Left colon (tissue), 2 donors: ENCODE results near the gene ANKS1A. TPM values are rescaled to one million over a fixed set of nuclear protein-coding genes. Genes with fewer than 3 reads are reported as not detected.
A peak's percentile ranks its signal among the peaks of the same experiment; 100 is the strongest.

Source experiments
- ATAC-seq: fragments of 200-7000 bp; cut with Tn5 transposase; one replicate; pipeline ENCODE4 v1.9.1; 2020; ENCODE audit warnings: mild to moderate bottlenecking, moderate library complexity
- DNase-seq, 2 donors: peaks; one replicate each; pipeline ENCODE4 v3.0.0-alpha.2; 2020
- intact Hi-C, 2 donors: fragments of 100-400 bp; cut with DNase I in 1 of 2; cut with micrococcal nuclease in 1 of 2; formaldehyde crosslinking; loops; one replicate each; pipeline versions ENCODE4 v1.11.2 to v1.14.0; 2022; cut with DNase I, micrococcal nuclease
- total RNA-seq, 2 donors: library from RNA; stranded (reverse); fragmentation: NEBNext Ultra II Directional; extraction: Animal tissue kit (Norgen Biotek cat#: 25700); gene quantifications; one replicate each; pipeline ENCODE4 v1.2.1, GENCODE V29; 2021
- donor health status: DM: no; HTN: no; CAD: no.
- donor health status: DM: yes; HTN: yes; CAD: no.

Gene ANKS1A
- total RNA-seq, 2 donors from 2014 or later, result 31.8 to 32.0 TPM

DNA sequence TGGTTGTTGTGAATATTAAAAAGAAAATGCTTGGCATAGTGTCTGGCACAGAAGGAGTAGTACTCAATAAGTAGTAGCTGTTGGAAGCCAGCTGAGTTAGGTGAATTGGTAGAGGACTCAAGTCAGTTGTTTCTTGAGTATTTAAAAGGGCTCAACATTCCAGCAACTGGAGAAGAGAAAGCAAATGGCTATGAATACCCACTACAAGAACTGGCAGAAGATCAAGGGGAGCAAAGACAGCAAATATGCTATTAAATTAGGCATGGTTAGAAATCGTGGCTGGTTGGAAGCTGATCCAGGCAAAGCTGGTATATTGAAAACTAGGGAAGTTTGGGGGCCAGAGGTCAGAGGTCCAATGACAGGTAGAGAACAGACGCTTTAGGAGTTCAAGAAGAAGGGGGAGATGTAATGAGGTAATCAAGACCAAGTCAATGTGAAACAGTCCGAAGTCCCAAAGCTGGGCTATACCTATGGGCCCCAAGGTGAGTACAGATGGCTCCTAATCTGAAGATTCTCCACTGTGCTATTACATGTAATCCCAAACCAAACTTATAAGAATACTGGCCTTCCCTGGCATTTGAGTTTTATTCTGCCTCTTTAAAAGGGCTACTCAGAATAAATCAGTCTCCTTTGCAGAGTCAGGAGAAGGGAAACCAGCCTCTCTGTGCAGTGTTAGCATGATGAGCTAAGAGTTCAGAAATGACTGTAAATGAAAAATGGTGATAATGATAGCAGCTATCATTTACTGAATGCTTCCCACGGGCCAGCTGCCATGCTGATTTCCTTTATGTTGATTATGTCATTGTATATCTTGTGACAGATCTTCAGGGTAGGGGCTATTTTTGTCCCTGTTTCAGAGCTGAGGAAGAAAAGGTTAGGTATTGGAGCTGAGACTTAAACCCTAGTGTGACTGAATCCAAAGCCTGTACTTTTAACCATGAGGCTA lies 122.3 kb downstream of the ANKS1A start:
- DNase-seq (no peak), ATAC-seq (no peak)
- intact Hi-C loops, result no loop called here

DNA sequence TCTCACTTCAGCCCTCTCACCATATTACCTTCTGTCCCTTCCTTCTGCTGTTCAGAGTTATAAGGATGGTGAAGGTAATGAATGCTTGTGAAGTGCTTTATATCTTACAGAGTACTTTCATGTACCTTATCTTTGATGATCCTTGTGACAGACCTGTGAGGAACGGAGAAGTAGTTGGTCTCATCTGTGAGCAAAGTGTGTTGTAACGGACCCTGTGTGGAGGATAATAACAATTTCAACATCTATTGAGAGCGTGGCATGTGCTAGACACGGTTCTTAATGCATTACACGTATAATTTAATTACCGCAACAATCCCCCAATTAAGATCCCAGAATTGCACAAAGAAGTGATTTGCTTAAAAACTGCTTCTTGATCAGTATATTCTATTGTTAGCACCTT lies 124.6 kb downstream of the ANKS1A start:
- ATAC-seq (no peak), DNase-seq (no peak)
- intact Hi-C loops, result no loop called here

DNA sequence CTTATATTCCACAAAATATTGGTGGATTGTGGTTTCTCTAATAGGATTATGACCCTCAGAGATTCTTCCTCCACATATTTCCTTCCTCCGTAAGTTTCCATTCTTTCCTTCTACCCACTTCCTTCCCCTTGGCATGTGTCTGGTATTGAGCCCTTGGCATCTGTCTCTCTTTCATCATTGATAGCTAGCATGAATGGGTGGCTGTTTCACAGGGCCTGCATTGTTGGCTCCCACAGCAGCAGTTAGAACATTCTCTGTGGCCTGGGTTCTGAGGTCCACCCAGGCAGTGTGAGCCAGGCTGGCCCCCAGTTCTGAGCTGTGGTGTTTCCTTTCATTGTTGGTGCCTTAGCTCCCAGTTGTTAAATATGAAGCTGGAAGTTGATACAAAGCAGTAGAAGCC lies 125.3 kb downstream of the ANKS1A start:
- intact Hi-C loops, result no loop called here
- no peak for ATAC-seq
- no peak for DNase-seq

DNA sequence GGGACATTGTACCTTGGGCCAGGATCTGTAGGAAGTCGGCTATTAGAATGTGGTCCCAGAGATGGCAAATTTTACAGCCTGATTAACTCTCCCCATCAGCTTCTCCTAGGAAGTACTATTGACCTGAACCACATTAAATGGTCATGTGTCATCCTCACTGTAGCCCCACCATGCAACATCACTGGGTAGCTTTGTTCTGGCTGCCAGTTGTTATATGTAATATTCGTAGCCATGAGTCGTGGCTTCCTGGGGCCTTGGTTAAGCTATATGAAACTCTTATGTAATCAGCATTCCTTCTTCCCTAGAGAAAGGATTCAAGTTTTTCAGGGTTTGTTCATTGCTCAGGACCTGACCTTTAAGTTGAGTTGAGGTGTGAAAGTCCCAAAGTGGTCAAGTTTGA lies 125.7 kb downstream of the ANKS1A start:
- DNase-seq (no peak), ATAC-seq (no peak)
- intact Hi-C loops, result no loop called here

DNA sequence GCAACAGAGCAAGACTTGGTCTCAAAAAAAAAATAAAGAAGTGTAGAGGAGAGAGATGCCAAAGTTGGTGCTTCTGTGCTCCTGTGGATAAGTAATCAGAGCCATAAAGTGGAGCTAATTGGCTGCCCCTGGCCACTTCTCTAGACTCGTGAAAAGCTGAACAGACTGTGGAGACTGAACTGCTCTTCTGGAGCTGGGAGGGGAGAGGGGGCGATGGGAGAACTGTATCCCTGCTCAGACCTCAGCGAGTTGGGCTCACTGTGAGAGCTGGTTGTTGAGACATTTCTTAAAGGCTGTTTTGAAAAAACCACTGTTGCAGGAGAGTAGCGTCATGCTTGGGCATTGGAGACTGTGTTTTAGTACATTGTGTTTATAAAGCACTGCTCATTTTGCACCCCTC lies 126.4 kb downstream of the ANKS1A start:
- ATAC-seq (no peak), DNase-seq (no peak)
- intact Hi-C loops, result no loop called here

DNA sequence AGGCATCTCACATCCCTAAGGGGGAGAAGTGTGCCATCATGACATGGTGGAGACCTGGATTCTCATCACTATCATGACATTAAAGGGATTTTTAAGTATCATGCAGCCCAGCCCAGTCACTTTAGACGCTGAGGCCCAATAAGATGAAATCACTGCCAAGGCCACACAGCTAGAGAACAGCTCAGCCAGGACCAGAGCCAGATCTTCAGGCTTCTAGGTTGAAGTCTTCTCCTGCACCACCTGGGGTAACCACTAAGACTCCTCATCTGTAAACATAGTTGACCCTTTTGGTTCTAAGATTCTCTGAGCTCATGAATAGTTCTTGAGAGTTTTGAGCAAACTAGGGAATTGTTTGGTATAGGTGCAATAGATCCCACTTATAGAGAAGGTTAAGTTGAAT lies 126.9 kb downstream of the ANKS1A start:
- DNase-seq (no peak), ATAC-seq (no peak)
- intact Hi-C loops, result no loop called here

DNA sequence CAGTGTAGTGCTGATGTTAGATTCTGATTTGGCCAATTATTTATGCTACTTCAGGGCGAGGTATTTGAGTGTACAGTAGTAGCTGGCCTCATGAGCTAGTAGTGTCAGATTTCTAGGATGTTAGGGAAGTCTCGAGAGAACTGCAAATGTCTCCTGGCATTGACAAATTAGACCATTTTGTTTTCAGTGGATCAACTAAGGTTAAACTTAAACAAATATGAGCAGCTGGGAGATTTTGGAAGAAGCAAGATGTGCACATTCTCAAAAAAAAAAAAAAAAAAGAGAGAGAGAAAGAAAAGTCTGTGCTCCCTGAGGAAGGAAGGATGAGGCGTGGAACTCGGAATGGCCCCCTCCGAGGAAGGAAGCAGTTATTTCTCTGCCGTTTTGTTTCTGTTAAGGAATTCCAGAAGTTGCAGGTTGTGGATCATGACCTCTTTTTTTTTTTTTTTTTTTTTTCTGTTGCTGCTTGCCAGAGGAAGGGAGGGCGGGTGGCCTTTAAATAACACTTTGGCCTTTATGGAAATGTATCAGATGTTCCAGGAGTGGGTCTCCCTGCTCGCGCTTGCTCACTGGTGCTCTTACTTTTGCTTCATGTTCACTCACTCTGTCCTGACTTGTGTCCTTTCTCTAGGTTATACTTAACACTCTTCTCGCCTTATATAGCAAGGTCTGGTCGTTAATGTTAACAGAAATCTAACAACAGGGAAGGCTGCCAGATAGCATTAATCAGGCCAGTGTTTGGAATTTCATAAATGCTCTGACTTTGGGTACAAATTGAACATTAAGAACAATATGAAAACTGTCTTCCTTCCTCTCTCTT lies 127.7 kb downstream of the ANKS1A start:
- DNase-seq (no peak), ATAC-seq (no peak)
- intact Hi-C loops, result no loop called here

DNA sequence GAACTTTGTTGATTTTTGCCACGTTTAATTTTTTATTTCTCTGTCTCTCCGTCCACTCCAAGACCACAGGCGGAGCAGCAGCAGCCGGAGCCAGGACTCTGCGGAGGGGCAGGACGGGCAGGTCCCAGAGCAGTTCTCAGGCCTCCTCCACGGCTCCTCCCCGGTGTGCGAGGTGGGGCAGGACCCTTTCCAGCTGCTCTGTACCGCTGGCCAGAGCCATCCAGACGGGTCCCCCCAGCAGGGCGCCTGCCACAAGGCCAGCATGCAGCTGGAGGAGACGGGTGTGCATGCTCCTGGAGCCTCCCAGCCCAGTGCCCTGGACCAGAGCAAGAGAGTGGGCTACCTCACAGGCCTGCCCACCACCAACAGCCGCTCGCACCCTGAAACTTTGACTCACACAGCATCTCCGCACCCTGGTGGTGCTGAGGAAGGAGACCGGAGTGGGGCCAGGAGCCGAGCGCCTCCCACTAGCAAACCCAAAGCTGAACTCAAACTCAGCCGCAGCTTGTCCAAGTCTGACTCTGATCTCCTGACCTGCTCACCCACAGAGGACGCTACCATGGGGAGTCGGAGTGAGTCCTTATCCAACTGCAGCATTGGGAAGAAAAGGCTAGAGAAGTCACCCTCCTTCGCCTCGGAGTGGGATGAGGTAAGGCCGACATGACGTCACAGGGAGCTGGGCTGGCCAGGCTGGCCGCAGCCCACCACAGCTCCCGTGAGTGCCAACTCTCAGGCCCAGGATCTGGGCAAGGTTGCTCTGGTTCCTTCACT lies 128.5 kb downstream of the ANKS1A start:
- DNase-seq (peak in 1 of 2 donors; percentile 39), ATAC-seq (peak; percentile 20)
- intact Hi-C loops, result no loop called here

DNA sequence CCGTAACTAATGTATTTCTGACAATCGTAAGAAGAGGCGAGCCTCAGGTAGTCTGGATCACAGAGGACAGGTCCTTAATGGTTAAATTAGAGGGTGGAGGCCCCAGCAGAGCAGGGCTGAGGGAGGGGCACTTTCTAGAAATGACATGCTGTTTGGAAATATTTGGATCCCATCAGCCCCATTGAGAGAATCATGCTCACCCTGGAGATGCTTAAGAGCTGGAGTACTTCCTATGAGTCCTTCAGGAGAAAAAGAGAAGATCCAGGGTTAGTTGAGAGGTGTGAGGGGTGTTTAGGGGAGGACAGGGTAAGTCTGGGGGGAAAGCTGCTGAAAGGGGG lies 129.1 kb downstream of the ANKS1A start:
- no peak for ATAC-seq
- intact Hi-C loops, result no loop called here
- no peak for DNase-seq

DNA sequence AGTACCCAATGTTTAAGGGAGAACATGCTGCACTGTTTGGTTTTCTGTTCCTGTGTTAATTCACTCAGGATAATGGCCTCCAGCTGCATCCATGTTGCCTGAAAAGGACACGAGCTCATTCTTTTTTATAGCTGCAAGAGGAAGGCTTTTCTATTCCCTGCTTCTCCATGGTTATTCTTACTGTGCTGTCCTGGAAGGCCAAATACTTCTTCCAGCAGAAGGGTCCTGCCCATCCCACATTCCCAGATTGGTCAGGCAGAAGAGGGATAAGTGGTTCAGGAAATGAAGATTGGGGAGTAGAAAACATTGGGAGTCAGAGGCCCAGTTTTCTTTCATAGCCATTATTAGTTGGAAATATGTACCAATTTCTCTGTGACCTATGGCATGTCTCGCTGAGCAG lies 129.7 kb downstream of the ANKS1A start:
- no peak for ATAC-seq
- intact Hi-C loops, result no loop called here

DNA sequence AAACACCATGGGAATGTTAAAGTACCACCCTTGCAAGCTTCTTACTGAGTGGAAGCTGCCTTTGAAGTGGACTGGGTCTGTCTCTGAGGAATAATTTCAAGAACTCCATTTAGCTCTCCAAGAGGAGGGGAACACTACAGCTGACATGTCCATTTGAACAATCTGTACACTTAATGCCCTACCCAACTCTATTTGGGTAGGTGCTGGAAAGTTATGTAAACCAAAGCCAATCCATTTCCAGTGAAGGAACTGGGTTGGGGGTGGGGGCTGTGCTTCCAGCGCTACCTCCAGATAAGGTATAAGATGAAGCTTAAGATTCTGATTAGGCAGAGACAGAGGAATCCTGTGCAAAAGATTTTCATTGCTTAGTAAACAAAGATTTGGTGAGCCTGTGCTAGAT lies 130.1 kb downstream of the ANKS1A start:
- ATAC-seq, result no peak
- intact Hi-C loops, result no loop called here
- DNase-seq, result no peak

More for the DNA sequence above, 129.7 kb downstream of the ANKS1A start:
- DNase-seq, result no peak

DNA sequence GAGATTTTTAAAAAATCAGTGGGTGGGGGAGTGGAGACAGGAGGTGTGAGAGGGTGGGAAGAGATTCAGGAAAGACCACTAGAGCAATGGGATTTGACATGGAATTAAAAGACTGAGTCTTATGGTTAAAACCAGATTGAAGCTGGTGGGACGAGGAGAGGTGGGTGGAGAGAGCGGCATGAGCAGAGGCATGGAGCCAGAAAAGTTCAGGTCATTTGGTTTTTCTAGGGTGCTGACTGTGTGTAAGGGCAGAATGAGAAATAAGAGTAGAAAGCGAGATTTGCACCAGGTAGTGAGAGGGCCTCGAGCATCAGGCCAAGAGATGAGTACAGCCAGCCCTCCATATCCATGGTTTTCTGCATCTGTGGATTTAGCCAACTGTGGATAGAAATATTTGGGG lies 130.8 kb downstream of the ANKS1A start:
- DNase-seq (no peak), ATAC-seq (no peak)
- intact Hi-C loops, result no loop called here

DNA sequence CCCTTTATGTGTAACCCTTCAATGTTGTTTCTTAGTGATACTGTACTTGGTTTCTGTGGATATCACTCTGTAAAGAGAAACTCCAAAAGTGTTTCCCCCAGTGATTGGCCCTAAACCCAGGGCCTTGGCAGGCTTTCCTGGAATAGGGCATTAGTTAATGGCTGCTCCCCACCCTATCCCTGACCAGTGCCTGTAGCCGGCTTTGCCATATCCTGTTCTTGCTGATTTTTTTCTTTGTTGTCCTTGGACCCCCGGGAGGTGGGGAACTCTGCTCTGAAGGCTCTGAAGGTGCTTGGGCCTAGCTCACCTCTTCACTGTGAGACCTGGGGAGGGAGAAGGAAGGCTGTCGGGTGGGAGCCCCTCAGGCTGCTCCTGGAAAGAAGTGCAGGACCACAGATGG lies 131.9 kb downstream of the ANKS1A start:
- intact Hi-C loops, result no loop called here
- no peak for DNase-seq
- ATAC-seq, result no peak

DNA sequence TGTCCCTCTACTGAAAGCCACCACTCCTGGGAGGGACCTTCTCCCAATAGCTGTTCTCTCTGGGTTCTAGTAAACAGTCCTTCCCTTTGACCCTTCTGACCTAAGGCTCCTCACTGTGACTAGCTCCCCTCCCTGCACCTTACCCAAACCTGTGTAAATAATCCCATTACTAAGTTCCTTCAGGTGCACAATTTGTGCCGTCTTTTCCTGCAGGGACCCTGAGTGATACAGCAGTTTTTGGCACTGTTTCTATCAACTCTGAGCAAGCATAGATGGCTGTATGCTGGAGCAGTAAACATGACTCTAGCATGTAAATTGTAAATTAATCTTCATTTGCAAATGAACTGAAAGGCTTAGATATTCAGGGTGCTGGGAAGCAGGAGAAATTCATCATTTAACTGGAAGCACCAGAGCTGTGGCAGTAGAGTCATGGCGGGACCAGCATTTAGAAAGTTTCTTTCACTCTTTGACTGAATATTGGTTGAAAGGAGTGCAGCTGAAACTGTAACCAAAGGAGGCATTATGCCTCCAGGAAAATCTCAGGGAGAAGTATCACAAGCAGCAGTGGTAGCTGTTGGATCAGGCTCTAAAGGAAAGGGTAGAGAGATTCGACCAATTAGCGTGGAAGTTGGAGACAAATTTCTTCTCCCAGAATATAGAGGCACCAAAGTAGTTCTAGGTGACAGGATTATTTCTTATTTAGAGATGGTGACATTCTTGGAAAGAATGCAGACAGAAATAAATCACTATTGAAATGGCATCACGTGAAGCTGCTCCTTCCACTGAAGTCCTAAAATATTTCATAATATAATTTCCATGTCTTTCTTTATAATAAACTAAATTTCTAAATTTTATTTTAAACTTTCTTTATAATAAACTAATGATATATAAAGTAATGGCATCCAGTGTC lies 134.3 kb downstream of the ANKS1A start:
- intact Hi-C loops, result no loop called here
- ATAC-seq, result no peak
- no peak for DNase-seq

DNA sequence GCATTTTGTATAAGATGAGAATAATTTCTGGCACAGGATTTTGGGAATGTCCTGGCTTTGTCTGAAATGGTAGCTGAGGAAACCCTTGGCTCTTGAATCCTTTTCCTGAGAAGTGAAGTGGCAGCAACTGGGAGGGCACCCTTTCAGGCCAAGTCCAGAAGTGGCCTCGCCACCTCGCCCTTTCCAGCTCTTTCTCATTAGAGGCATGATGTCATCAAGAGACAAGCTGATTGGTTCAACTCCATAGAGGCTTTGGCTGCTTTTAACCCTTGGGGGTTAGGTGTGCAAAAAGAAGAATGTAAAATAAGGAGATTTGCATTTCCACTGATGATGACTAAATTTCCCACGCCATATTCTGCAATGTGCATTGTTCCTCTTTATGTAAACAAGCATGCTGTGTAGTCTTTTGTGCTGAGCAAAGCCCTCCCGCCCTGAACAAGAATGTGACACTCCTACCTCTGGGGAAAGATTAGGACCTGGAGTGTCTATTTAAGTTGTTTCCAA lies 135.5 kb downstream of the ANKS1A start:
- peak; percentile 55 to 69 for DNase-seq
- ATAC-seq, result peak; percentile 89
- intact Hi-C loops, result no loop called here

DNA sequence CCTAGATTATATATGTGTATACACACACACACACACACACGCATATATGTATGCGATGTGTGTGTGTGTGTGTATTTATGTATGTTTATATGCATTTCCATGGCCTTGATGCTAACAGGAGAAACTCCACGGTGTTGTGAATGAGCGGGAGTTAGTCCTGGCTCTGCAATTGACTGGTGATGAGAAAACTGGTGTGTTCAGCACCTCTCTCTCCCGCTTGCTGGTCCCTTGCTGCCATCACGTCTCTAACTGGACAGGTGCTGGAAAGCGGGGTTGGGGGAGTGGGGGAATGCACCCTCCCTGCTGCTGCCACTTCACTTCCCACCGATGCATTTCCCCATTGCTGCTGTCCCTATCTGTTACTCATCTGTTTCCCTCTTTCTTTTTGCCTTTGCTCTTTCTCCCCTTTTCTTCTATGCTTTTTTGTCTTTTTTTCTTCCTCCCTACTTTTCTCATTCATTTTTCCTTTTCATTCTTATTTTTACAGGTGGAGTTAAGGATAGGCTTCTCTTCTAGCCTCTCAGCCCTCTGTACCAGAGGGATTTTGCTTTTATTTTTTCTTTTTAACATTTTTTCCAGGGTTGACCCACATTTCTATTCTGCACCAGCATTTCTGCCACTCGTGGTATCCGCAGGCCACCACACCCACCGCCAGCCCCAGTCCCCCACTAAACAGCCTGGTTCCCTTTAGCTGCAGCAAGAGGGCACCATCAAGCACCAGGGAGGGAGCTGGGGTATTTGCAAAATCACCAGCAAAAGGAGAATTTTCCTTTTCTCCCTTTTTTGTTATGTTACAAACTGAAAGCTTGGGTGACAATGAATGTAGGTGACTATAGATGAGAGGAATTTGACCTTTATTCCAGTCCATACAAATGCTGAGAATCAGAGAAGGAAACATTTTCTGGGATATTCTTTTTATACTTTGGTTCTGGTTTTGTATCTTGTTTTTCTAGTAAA lies 136.5 kb downstream of the ANKS1A start:
- DNase-seq (no peak), ATAC-seq (peak; percentile 19)
- intact Hi-C loops, result no loop called here
